ENCODE measurements around the gene HMGN2.

- TF ChIP-seq CTCF (IDR thresholded peaks at IDR 0.05; ENCODE audit: insufficient read depth, low read length, poor library complexity, severe bottlenecking) = no peak
- TF ChIP-seq EZH2phosphoT487 (conservative IDR thresholded peaks at IDR 0.05; ENCODE audit: low read length) = no peak
Observed at GRCh38 chr1:26475989-26476388, 3.7 kb downstream of the HMGN2 start.

All from SU-DHL-6 (cell line).